Ovary (tissue), 3 donors: ENCODE measurements around the gene FAM107B.

Experiments used
- CTCF ChIP-seq, 3 donors: fragments of 450-650 bp in 2 of 3; fragments of 200-600 bp in 1 of 3; IDR thresholded peaks; one replicate each; pipeline versions ENCODE4 v1.5.1 to v1.8.0; 2016 to 2022; ENCODE audit warnings: antibody characterized with exemption in 3 of 3, mild to moderate bottlenecking in 1 of 3
- EP300 ChIP-seq: sonication (generic); formaldehyde crosslinking; IDR thresholded peaks from one replicate; pipeline ENCODE4 v1.6.1; 2017; ENCODE audit warnings: antibody characterized with exemption
- POLR2A ChIP-seq: fragments of 450-650 bp; IDR thresholded peaks from one replicate; pipeline ENCODE4 v1.6.1; 2017; ENCODE audit warnings: antibody characterized with exemption, mild to moderate bottlenecking, moderate library complexity
- donor health status: DM: no; HTN: no; CAD: no.

GRCh38 chr10:14758994-14759664, 15.6 kb downstream of the FAM107B start:
- no peak for TF ChIP-seq CTCF (IDR thresholded peaks at IDR 0.05)
- TF ChIP-seq POLR2A: no peak
- no peak for TF ChIP-seq EP300
